Sigmoid colon (tissue), 7 donors: Measurements from ENCODE around the gene RNASE7. TPM values are rescaled to one million over a fixed set of nuclear protein-coding genes. Genes with fewer than 3 reads are reported as not detected.
A peak's percentile ranks its signal among the peaks of the same experiment; 100 is the strongest.

ENCODE experiments used
- DNase-seq: peaks from one replicate; pipeline ENCODE4 v3.0.0-alpha.2; 2019
- H3K27ac ChIP-seq, 4 donors: fragments of 200-600 bp; sonication (generic); one replicate each; pipeline ENCODE4 v1.5.1; 2016 to 2019; ENCODE audit warnings: mild to moderate bottlenecking in 1 of 4
- H3K27me3 ChIP-seq, 3 donors: fragments of 200-600 bp; sonication (generic); one replicate each; pipeline ENCODE4 v1.5.1; 2019; ENCODE audit warnings: mild to moderate bottlenecking in 1 of 3
- H3K36me3 ChIP-seq, 4 donors: fragments of 200-600 bp; sonication (generic); one replicate each; pipeline ENCODE4 v1.5.1; 2016 to 2019
- H3K4me1 ChIP-seq, 4 donors: fragments of 200-600 bp; sonication (generic); one replicate each; pipeline ENCODE4 v1.5.1; 2017 to 2019
- H3K4me3 ChIP-seq, 4 donors: fragments of 200-600 bp; sonication (generic); one replicate each; pipeline ENCODE4 v1.5.1; 2017 to 2019; ENCODE audit warnings: mild to moderate bottlenecking in 2 of 4, moderate library complexity in 1 of 4
- H3K9me3 ChIP-seq, 4 donors: fragments of 200-600 bp in 3 of 4; sonication (generic) in 3 of 4; one replicate each; pipeline versions ENCODE4 v1.5.1 to v1.6.1; 2013 to 2019
- CTCF ChIP-seq, 4 experiments: fragments of 450-650 bp in 3 of 4; fragments of 200-600 bp in 1 of 4; IDR thresholded peaks; one replicate each; pipeline ENCODE4 v1.5.1; 2016 to 2019; ENCODE audit warnings: antibody characterized with exemption in 4 of 4, mild to moderate bottlenecking in 3 of 4, moderate library complexity in 2 of 4
- EP300 ChIP-seq, 4 donors: sonication (generic); formaldehyde crosslinking; IDR thresholded peaks; one replicate each; pipeline ENCODE4 v1.6.1; 2017; ENCODE audit warnings: antibody characterized with exemption in 4 of 4
- POLR2A ChIP-seq, 2 donors: fragments of 450-650 bp; IDR thresholded peaks; one replicate each; pipeline ENCODE4 v1.6.1; 2016; ENCODE audit warnings: antibody characterized with exemption in 2 of 2, mild to moderate bottlenecking in 2 of 2, moderate library complexity in 2 of 2
- POLR2AphosphoS5 ChIP-seq, 4 donors: sonication (generic); formaldehyde crosslinking; IDR thresholded peaks; one replicate each; pipeline ENCODE4 v1.6.1; 2017; ENCODE audit warnings: antibody characterized with exemption in 4 of 4
- WGBS, 2 donors: extraction: QIAGEN DNeasy Blood & Tissue Kit; methylation state at CpG; one replicate each; pipeline ENCODE4 v1.1.7; 2013; 5-methylcytosine and 5-hydroxymethylcytosine counted together
- intact Hi-C: fragments of 100-400 bp; cut with DNase I; formaldehyde crosslinking; loops from one replicate; pipeline ENCODE4 v1.15.1; 2023
- polyA plus RNA-seq, 3 donors: library from polyadenylated mRNA; stranded (reverse); fragments of 200-250 nt; gene quantifications; one replicate each; pipeline ENCODE4 v1.2.3, GENCODE V29; 2013
- total RNA-seq, 4 donors: library from RNA; depleted of rRNA; stranded (reverse); fragments of >200 nt; gene quantifications; one replicate each; pipeline ENCODE4 v1.1.0, GENCODE V29; 2016
- donor health status: healthy with polysubstance abuse.
- donor health status: Bipolar disorder and iron deficiency.
- donor health status: healthy.

Gene RNASE7
- total and polyA plus RNA-seq, 7 donors, result 0.10 TPM; not detected in 6

- Histone ChIP-seq H3K27me3 (no peaks in the 10 kb centered on the region), H3K4me3 (no peak overlapping the region), H3K9me3 (no peaks in the 10 kb centered on the region), H3K27ac (peak overlapping the region in 2 of 4 donors; percentile 9 to 57), H3K36me3 (peaks cover 0 to 62% (median 29%) of the 10 kb centered on the region in 4 donors), H3K4me1 (peaks cover 0 to 42% (median 36%) of the 10 kb centered on the region in 4 donors)
- no peak for DNase-seq
- TF ChIP-seq CTCF (IDR thresholded peaks at IDR 0.05) (no peak), POLR2A (IDR thresholded peaks at IDR 0.05) (no peak), EP300 (IDR thresholded peaks at IDR 0.05) (no peak), POLR2AphosphoS5 (IDR thresholded peaks at IDR 0.05) (no peak)
- intact Hi-C loops, result loop anchor here (10.0 kb wide), 2 partner anchors 476 to 756 kb away; partner anchors contain the start of gene CCNB1IP1
- 89 to 93% methylated on average over 45 of the region's 45 CpGs for WGBS, 2 donors
These were observed 48.9 kb downstream of the RNASE7 start for GRCh38 chr14:21090940-21091663.

GRCh38 chr14:21091821-21092272, 49.7 kb downstream of the RNASE7 start:
- no peaks in the 10 kb centered on the region for H3K9me3 ChIP-seq
- H3K27ac ChIP-seq, result peak overlapping the region; percentile 39 to 58 (median 56)
- no peak overlapping the region for H3K4me3 ChIP-seq
- WGBS, 2 donors, result 88 to 92% methylated on average over 42 of the region's 42 CpGs
- intact Hi-C loops, result loop anchor here (1.0 to 10.0 kb wide), 5 partner anchors 12 to 757 kb away; partner anchors contain the start of gene CCNB1IP1
- H3K36me3 ChIP-seq, result peaks cover 0 to 55% (median 29%) of the 10 kb centered on the region in 4 donors
- peaks cover 0 to 50% (median 44%) of the 10 kb centered on the region in 4 donors for H3K4me1 ChIP-seq
- no peak for TF ChIP-seq POLR2AphosphoS5 (IDR thresholded peaks at IDR 0.05)
- no peak for TF ChIP-seq CTCF (IDR thresholded peaks at IDR 0.05)
- TF ChIP-seq EP300 (IDR thresholded peaks at IDR 0.05), result no peak
- TF ChIP-seq POLR2A (IDR thresholded peaks at IDR 0.05), result no peak
- DNase-seq, result no peak
- H3K27me3 ChIP-seq, result no peaks in the 10 kb centered on the region

GRCh38 chr14:21092273-21093011, 50.3 kb downstream of the RNASE7 start:
- H3K27me3 ChIP-seq, result no peaks in the 10 kb centered on the region
- intact Hi-C loops, result loop anchor here (1.0 to 10.0 kb wide), 5 partner anchors 12 to 758 kb away; partner anchors contain the start of gene CCNB1IP1
- no peaks in the 10 kb centered on the region for H3K9me3 ChIP-seq
- H3K27ac ChIP-seq, result peak overlapping the region; percentile 39 to 58 (median 56)
- WGBS, 2 donors, result 39 to 46% methylated on average over 59 of the region's 59 CpGs
- peaks cover 0 to 54% (median 29%) of the 10 kb centered on the region in 4 donors for H3K36me3 ChIP-seq
- H3K4me3 ChIP-seq, result no peak overlapping the region
- peaks cover 0 to 50% (median 44%) of the 10 kb centered on the region in 4 donors for H3K4me1 ChIP-seq
- peak; percentile 91 for DNase-seq
- TF ChIP-seq CTCF (IDR thresholded peaks at IDR 0.05) (peak; percentile 100), POLR2A (IDR thresholded peaks at IDR 0.05) (no peak), POLR2AphosphoS5 (IDR thresholded peaks at IDR 0.05) (peak in 3 of 4 donors; percentile 55 to 61 (median 59)), EP300 (IDR thresholded peaks at IDR 0.05) (no peak)

- intact Hi-C loops, result loop anchor here (2.0 to 10.0 kb wide), 3 partner anchors 78 to 758 kb away; partner anchors contain the start of gene CCNB1IP1
- TF ChIP-seq POLR2AphosphoS5 (IDR thresholded peaks at IDR 0.05), result no peak
- no peak for TF ChIP-seq POLR2A (IDR thresholded peaks at IDR 0.05)
- no peak for TF ChIP-seq EP300 (IDR thresholded peaks at IDR 0.05)
- no peak for TF ChIP-seq CTCF (IDR thresholded peaks at IDR 0.05)
- Histone ChIP-seq H3K9me3 (no peaks in the 10 kb centered on the region), H3K4me1 (peaks cover 0 to 52% (median 48%) of the 10 kb centered on the region in 4 donors), H3K4me3 (no peak overlapping the region), H3K36me3 (peaks cover 0 to 52% (median 29%) of the 10 kb centered on the region in 4 donors), H3K27ac (peak overlapping the region in 2 of 4 donors; percentile 2 to 54), H3K27me3 (no peaks in the 10 kb centered on the region)
- WGBS, 2 donors, result 82 to 87% methylated on average over 36 of the region's 36 CpGs
- no peak for DNase-seq
These were observed 50.9 kb downstream of the RNASE7 start for GRCh38 chr14:21093018-21093417.

Other genes starting within 250 kb of the RNASE7 start
- 100 to 1,000 TPM; 148 to 581 (median 428) TPM for gene RNASE1, start 239.5 kb upstream of the RNASE7 start, total RNA-seq
- 100 to 1,000 TPM; 111 to 584 (median 192) TPM for gene RNASE1, start 239.5 kb upstream of the RNASE7 start, polyA plus RNA-seq
- gene RNASE3, start 151.0 kb upstream of the RNASE7 start, total RNA-seq, result 1 to 10 TPM in 1 of 4 donors, not detected in 3; 2.6 TPM
- gene RNASE3, start 151.0 kb upstream of the RNASE7 start, polyA plus RNA-seq, result not detected
- gene RNASE2, start 86.9 kb upstream of the RNASE7 start, total RNA-seq, result 10 to 100 TPM in 1 of 4 donors, 1 to 10 TPM in 2, not detected in 1; 2.1 to 14.3 (median 2.9) TPM
- 1 to 10 TPM in 2 of 3 donors, not detected in 1; 3.1 to 3.2 TPM for gene RNASE2, start 86.9 kb upstream of the RNASE7 start, polyA plus RNA-seq
- gene METTL17, start 52.4 kb upstream of the RNASE7 start, total RNA-seq, result 100 to 1,000 TPM in 1 of 4 donors, 10 to 100 TPM in 3; 72.9 to 103 (median 90.0) TPM
- gene METTL17, start 52.4 kb upstream of the RNASE7 start, polyA plus RNA-seq, result 10 to 100 TPM; 24.0 to 76.4 (median 25.2) TPM
- not detected for gene SLC39A2, start 43.1 kb upstream of the RNASE7 start, total RNA-seq
- 1 to 10 TPM in 1 of 3 donors, not detected in 2; 1.2 TPM for gene SLC39A2, start 43.1 kb upstream of the RNASE7 start, polyA plus RNA-seq
- 100 to 1,000 TPM; 184 to 276 (median 235) TPM for gene NDRG2, start 17.3 kb upstream of the RNASE7 start, total RNA-seq
- 100 to 1,000 TPM; 114 to 199 (median 141) TPM for gene NDRG2, start 17.3 kb upstream of the RNASE7 start, polyA plus RNA-seq
- not detected for gene TPPP2, start 12.1 kb upstream of the RNASE7 start, total RNA-seq
- gene TPPP2, start 12.1 kb upstream of the RNASE7 start, polyA plus RNA-seq, result under 1 TPM in 1 of 3 donors, not detected in 2; 0.36 TPM
- not detected for gene RNASE13, start 7.6 kb upstream of the RNASE7 start, total RNA-seq
- not detected for gene RNASE13, start 7.6 kb upstream of the RNASE7 start, polyA plus RNA-seq
- not detected for gene RNASE8, start 15.5 kb downstream of the RNASE7 start, total RNA-seq
- not detected for gene RNASE8, start 15.5 kb downstream of the RNASE7 start, polyA plus RNA-seq
- 10 to 100 TPM; 15.0 to 48.5 (median 17.4) TPM for gene ARHGEF40, start 27.9 kb downstream of the RNASE7 start, total RNA-seq
- gene ARHGEF40, start 27.9 kb downstream of the RNASE7 start, polyA plus RNA-seq, result 10 to 100 TPM; 12.5 to 26.5 (median 18.0) TPM
- 10 to 100 TPM; 38.2 to 89.7 (median 65.0) TPM for gene ZNF219, start 56.3 kb downstream of the RNASE7 start, total RNA-seq
- gene ZNF219, start 56.3 kb downstream of the RNASE7 start, polyA plus RNA-seq, result 10 to 100 TPM; 27.6 to 52.9 (median 29.4) TPM
- gene TMEM253, start 58.7 kb downstream of the RNASE7 start, total RNA-seq, result 1 to 10 TPM in 1 of 4 donors, not detected in 3; 1.1 TPM
- 10 to 100 TPM; 14.1 to 28.4 (median 14.4) TPM for gene TMEM253, start 58.7 kb downstream of the RNASE7 start, polyA plus RNA-seq
- gene OR5AU1, start 113.7 kb downstream of the RNASE7 start, total RNA-seq, result not detected
- not detected for gene OR5AU1, start 113.7 kb downstream of the RNASE7 start, polyA plus RNA-seq
- gene HNRNPC, start 227.1 kb downstream of the RNASE7 start, total RNA-seq, result 100 to 1,000 TPM; 365 to 449 (median 404) TPM
- 100 to 1,000 TPM; 369 to 645 (median 419) TPM for gene HNRNPC, start 227.1 kb downstream of the RNASE7 start, polyA plus RNA-seq
- under 1 TPM in 1 of 4 donors, not detected in 3; 0.27 TPM for gene RPGRIP1, start 237.7 kb downstream of the RNASE7 start, total RNA-seq
- under 1 TPM; 0.25 to 0.60 (median 0.46) TPM for gene RPGRIP1, start 237.7 kb downstream of the RNASE7 start, polyA plus RNA-seq